Measurements from ENCODE around the gene MMGT1. TPM values are rescaled to one million over a fixed set of nuclear protein-coding genes. Genes with fewer than 3 reads are reported as not detected.

Gene MMGT1
- total RNA-seq, 2 experiments from 2014 or later: 19.1 to 23.1 TPM

Other genes starting within 250 kb of the MMGT1 start
- not detected for gene CT45A3, start 205.8 kb downstream of the MMGT1 start, total RNA-seq
- gene CT45A5, start 188.5 kb downstream of the MMGT1 start, total RNA-seq: not detected
- gene CT45A6, start 171.2 kb downstream of the MMGT1 start, total RNA-seq: not detected
- gene CT45A2, start 154.0 kb downstream of the MMGT1 start, total RNA-seq: not detected
- gene CT45A7, start 136.7 kb downstream of the MMGT1 start, total RNA-seq: not detected
- gene CT45A8, start 119.5 kb downstream of the MMGT1 start, total RNA-seq: not detected
- not detected for gene CT45A9, start 102.2 kb downstream of the MMGT1 start, total RNA-seq
- not detected for gene CT45A10, start 80.5 kb downstream of the MMGT1 start, total RNA-seq
- gene SAGE1, start 80.3 kb downstream of the MMGT1 start, total RNA-seq: not detected
- gene SLC9A6, start 11.4 kb upstream of the MMGT1 start, total RNA-seq: 10 to 100 TPM; 17.2 to 17.6 TPM
- 10 to 100 TPM; 12.8 to 16.7 TPM for gene FHL1, start 173.5 kb upstream of the MMGT1 start, total RNA-seq